Stimulated activated CD4-positive, alpha-beta T cell treated with anti-CD3 and anti-CD28 coated beads, TNF-alpha, amount 100 ng/mL, for 4 hours (primary cell): ENCODE measurements around the gene HOXB1.
"Not testable (repeated sequence)": the region's sequence is repeated elsewhere in the genome, so short reads cannot be mapped to it uniquely, and the experiment has no call there.

Experiments
- DNase-seq, 3 experiments: peaks; one replicate each; pipeline ENCODE4 v3.0.0-alpha.2; 2020; ENCODE audit warnings: low read depth in 3 of 3

The HOXB1 gene

GRCh38 chr17:48519427-48519826, 11.4 kb downstream of the HOXB1 start:
- DNase-seq: no peak

GRCh38 chr17:48517478-48517877, 13.3 kb downstream of the HOXB1 start:
- no peak for DNase-seq

- DNase-seq: no peak
Observed at GRCh38 chr17:48515925-48516900, 14.6 kb downstream of the HOXB1 start.

GRCh38 chr17:48514477-48514876, 16.3 kb downstream of the HOXB1 start:
- DNase-seq: no peak

- DNase-seq: no peak
Observed at GRCh38 chr17:48513666-48514455, 16.9 kb downstream of the HOXB1 start.

- DNase-seq: no peak
Observed at GRCh38 chr17:48513097-48513496, 17.7 kb downstream of the HOXB1 start.

- DNase-seq: peak in 1 of 3 experiments; percentile 20
Observed at GRCh38 chr17:48510761-48511604, 19.8 kb downstream of the HOXB1 start.

GRCh38 chr17:48510381-48510760, 20.4 kb downstream of the HOXB1 start:
- DNase-seq: no peak

GRCh38 chr17:48509708-48510107, 21.1 kb downstream of the HOXB1 start:
- not testable (repeated sequence) for DNase-seq

- DNase-seq: no peak
Observed at GRCh38 chr17:48506246-48506645, 24.6 kb downstream of the HOXB1 start.

- peak in 1 of 3 experiments; percentile 19 for DNase-seq
Observed at GRCh38 chr17:48505788-48506187, 25.0 kb downstream of the HOXB1 start.

- DNase-seq: no peak
Observed at GRCh38 chr17:48504953-48505352, 25.9 kb downstream of the HOXB1 start.

- DNase-seq: no peak
Observed at GRCh38 chr17:48503747-48504146, 27.1 kb downstream of the HOXB1 start.

- no peak for DNase-seq
Observed at GRCh38 chr17:48502901-48503300, 27.9 kb downstream of the HOXB1 start.

- DNase-seq: no peak
Observed at GRCh38 chr17:48502312-48502711, 28.5 kb downstream of the HOXB1 start.

- DNase-seq: no peak
Observed at GRCh38 chr17:48500435-48501426, 30.1 kb downstream of the HOXB1 start.

- no peak for DNase-seq
Observed at GRCh38 chr17:48499735-48500434, 30.9 kb downstream of the HOXB1 start.

- DNase-seq: no peak
Observed at GRCh38 chr17:48499248-48499647, 31.6 kb downstream of the HOXB1 start.

- no peak for DNase-seq
Observed at GRCh38 chr17:48498164-48498850, 32.5 kb downstream of the HOXB1 start.
